NCI-H1105 treated with DMSO at 0.1 percent for 48 hours (cell line): ENCODE measurements around the gene VDAC2.

ENCODE experiments used
- DNase-seq: peaks from one replicate; lab custom pipeline; 2025; lab: John Stamatoyannopoulos, UW

Gene VDAC2

GRCh38 chr10:75253281-75254220 lies 43.0 kb downstream of the VDAC2 start:
- no peak for DNase-seq

- no peak for DNase-seq
Observed at GRCh38 chr10:75254739-75255138, 44.1 kb downstream of the VDAC2 start.

GRCh38 chr10:75260990-75261389 lies 50.4 kb downstream of the VDAC2 start:
- DNase-seq, result no peak

GRCh38 chr10:75261813-75262705 lies 51.5 kb downstream of the VDAC2 start:
- no peak for DNase-seq

- DNase-seq, result no peak
Observed at GRCh38 chr10:75263806-75264205, 53.2 kb downstream of the VDAC2 start.

- no peak for DNase-seq
Observed at GRCh38 chr10:75265856-75266255, 55.3 kb downstream of the VDAC2 start.

GRCh38 chr10:75266945-75267344 lies 56.3 kb downstream of the VDAC2 start:
- no peak for DNase-seq

- DNase-seq, result no peak
Observed at GRCh38 chr10:75269605-75270004, 59.0 kb downstream of the VDAC2 start.

GRCh38 chr10:75272094-75272493 lies 61.5 kb downstream of the VDAC2 start:
- no peak for DNase-seq

- DNase-seq, result no peak
Observed at GRCh38 chr10:75272896-75273295, 62.3 kb downstream of the VDAC2 start.

GRCh38 chr10:75276069-75276872 lies 65.7 kb downstream of the VDAC2 start:
- no peak for DNase-seq

- DNase-seq, result no peak
Observed at GRCh38 chr10:75280236-75280635, 69.6 kb downstream of the VDAC2 start.
